Measurements from ENCODE around the gene DLGAP4. TPM values are rescaled to one million over a fixed set of nuclear protein-coding genes. Genes with fewer than 3 reads are reported as not detected.

DLGAP4 gene
- total RNA-seq, 5 donors from 2014 or later (not counting 1 experiment from before 2014, with no cell fraction given): 36.4 to 54.4 (median 43.9) TPM

DNA sequence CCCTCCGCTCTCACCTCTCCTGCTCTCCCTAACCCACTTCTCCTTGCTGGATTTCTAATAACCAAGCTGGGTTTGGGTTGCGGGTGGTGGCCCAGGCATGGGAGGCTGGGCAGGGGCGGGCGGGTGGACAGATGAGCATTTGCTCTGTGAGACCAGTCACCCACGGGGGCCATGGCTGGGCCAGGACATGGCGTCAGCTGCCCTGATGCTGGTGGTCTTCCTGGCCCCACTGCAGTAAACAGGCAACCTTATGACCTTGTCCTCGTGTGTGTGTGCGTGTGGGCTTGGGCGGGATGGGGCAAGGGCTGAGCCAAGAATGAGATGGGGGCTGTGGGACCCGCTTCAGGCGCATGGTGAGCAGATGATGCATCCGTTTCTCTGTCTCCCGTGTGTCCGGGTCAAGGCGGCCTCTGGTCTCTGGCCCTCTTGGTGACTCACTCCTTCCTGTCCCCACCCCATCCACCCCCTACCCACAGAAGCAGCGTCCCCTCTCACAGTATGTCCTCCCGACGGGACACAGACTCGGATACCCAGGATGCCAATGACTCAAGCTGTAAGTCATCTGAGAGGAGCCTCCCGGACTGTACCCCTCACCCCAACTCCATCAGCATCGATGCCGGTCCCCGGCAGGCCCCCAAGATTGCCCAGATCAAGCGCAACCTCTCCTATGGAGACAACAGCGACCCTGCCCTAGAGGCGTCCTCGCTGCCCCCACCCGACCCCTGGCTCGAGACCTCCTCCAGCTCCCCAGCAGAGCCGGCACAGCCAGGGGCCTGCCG is 193.8 kb downstream of the DLGAP4 start:
- Histone ChIP-seq H3K9me3 (no peaks in the 10 kb centered on the region), H3K27ac (ENCODE audit: low read length) (no peak overlapping the region), H3K4me1 (ENCODE audit: control insufficient read depth in 1 of 2, extremely low read depth in 1 of 2, insufficient read depth in 2 of 2, low read length in 2 of 2) (no peaks in the 10 kb centered on the region), H3K27me3 (replicated peaks in 1 of 2; ENCODE audit: control insufficient read depth in 2 of 2, extremely low read depth in 1 of 2, insufficient read depth in 2 of 2, low read length in 1 of 2) (no peaks in the 10 kb centered on the region), H3K36me3 (ENCODE audit: control insufficient read depth in 2 of 2, extremely low read depth in 1 of 2, insufficient read depth in 1 of 2, low read length in 1 of 2) (peaks cover 20 to 61% of the 10 kb centered on the region in 2 donors), H3K4me3 (ENCODE audit: control insufficient read depth in 1 of 2, extremely low read depth in 1 of 2, low read length in 1 of 2) (no peak overlapping the region)
- no peak for ATAC-seq (replicated peaks in 1 of 4)
- peaks cover 6 to 13% (median 8%) of the 10 kb centered on the region in 3 donors for H3K4me1 Mint-ChIP-seq
- H3K27ac Mint-ChIP-seq: no peak overlapping the region
- POLR2A ChIA-PET: interaction anchor here in 1 of 2 donors (0.6 to 0.7 kb wide), 2 partner anchors 9 to 10 kb away, joined by 4 read pairs; no protein-coding TSS in a partner anchor
- H3K9me3 Mint-ChIP-seq: no peaks in the 10 kb centered on the region
- peaks cover 30% of the 10 kb centered on the region for H3K36me3 Mint-ChIP-seq
- H3K4me3 Mint-ChIP-seq: no peak overlapping the region
- no peaks in the 10 kb centered on the region for H3K27me3 Mint-ChIP-seq
- CTCF ChIA-PET: no interaction called here
- 91% methylated on average over 27 of the region's 31 CpGs for whole genome bisulfite sequencing (ENCODE audit: insufficient coverage)
- DNase-seq: no peak

- ChIA-PET CTCF (interaction anchor here in 1 of 2 donors (0.6 kb wide), 1 partner anchor 103 kb away, joined by 9 read pairs; no protein-coding TSS in a partner anchor), POLR2A (interaction anchor here in 1 of 2 donors (0.7 kb wide), 1 partner anchor 70 kb away, joined by 7 read pairs; no protein-coding TSS in a partner anchor)
- no peak overlapping the region for H3K4me3 ChIP-seq (ENCODE audit: control insufficient read depth in 1 of 2, extremely low read depth in 1 of 2, low read length in 1 of 2)
- ATAC-seq (replicated peaks in 1 of 4) (peak in 1 of 4 experiments; percentile 53), DNase-seq (peak in 1 of 35 experiments; percentile 18)
- Mint-ChIP-seq H3K4me3 (no peak overlapping the region), H3K4me1 (peaks cover 7 to 15% (median 15%) of the 10 kb centered on the region in 3 donors), H3K27ac (peak overlapping the region; percentile 31 to 61), H3K9me3 (no peaks in the 10 kb centered on the region), H3K36me3 (peaks cover 30% of the 10 kb centered on the region), H3K27me3 (no peaks in the 10 kb centered on the region)
- no peaks in the 10 kb centered on the region for H3K4me1 ChIP-seq (ENCODE audit: control insufficient read depth in 1 of 2, extremely low read depth in 1 of 2, insufficient read depth in 2 of 2, low read length in 2 of 2)
- H3K27me3 ChIP-seq (replicated peaks in 1 of 2; ENCODE audit: control insufficient read depth in 2 of 2, extremely low read depth in 1 of 2, insufficient read depth in 2 of 2, low read length in 1 of 2): no peaks in the 10 kb centered on the region
- H3K9me3 ChIP-seq: no peaks in the 10 kb centered on the region
- peaks cover 20 to 58% of the 10 kb centered on the region in 2 donors for H3K36me3 ChIP-seq (ENCODE audit: control insufficient read depth in 2 of 2, extremely low read depth in 1 of 2, insufficient read depth in 1 of 2, low read length in 1 of 2)
- WGBS (ENCODE audit: insufficient coverage): no CpG with 5 or more reads among the region's 3 CpGs
- H3K27ac ChIP-seq (ENCODE audit: low read length): no peak overlapping the region
Observed at GRCh38 chr20:36501367-36502006, 195.3 kb downstream of the DLGAP4 start.

- H3K4me3 ChIP-seq (ENCODE audit: control insufficient read depth in 1 of 2, extremely low read depth in 1 of 2, low read length in 1 of 2): no peak overlapping the region
- no peaks in the 10 kb centered on the region for H3K27me3 ChIP-seq (replicated peaks in 1 of 2; ENCODE audit: control insufficient read depth in 2 of 2, extremely low read depth in 1 of 2, insufficient read depth in 2 of 2, low read length in 1 of 2)
- no peak overlapping the region for H3K27ac Mint-ChIP-seq
- no peak overlapping the region for H3K27ac ChIP-seq (ENCODE audit: low read length)
- H3K27me3 Mint-ChIP-seq: no peaks in the 10 kb centered on the region
- no peaks in the 10 kb centered on the region for H3K9me3 ChIP-seq
- no peak for DNase-seq
- H3K4me1 ChIP-seq (ENCODE audit: control insufficient read depth in 1 of 2, extremely low read depth in 1 of 2, insufficient read depth in 2 of 2, low read length in 2 of 2): no peaks in the 10 kb centered on the region
- ChIA-PET POLR2A (no interaction called here), CTCF (no interaction called here)
- H3K36me3 Mint-ChIP-seq: peaks cover 31% of the 10 kb centered on the region
- ATAC-seq (replicated peaks in 1 of 4): no peak
- H3K4me1 Mint-ChIP-seq: peaks cover 8 to 19% (median 15%) of the 10 kb centered on the region in 3 donors
- no CpG with 5 or more reads among the region's 4 CpGs for WGBS (ENCODE audit: insufficient coverage)
- H3K36me3 ChIP-seq (ENCODE audit: control insufficient read depth in 2 of 2, extremely low read depth in 1 of 2, insufficient read depth in 1 of 2, low read length in 1 of 2): peaks cover 6 to 41% of the 10 kb centered on the region in 2 donors
- no peaks in the 10 kb centered on the region for H3K9me3 Mint-ChIP-seq
- H3K4me3 Mint-ChIP-seq: no peak overlapping the region
Observed at GRCh38 chr20:36504295-36504694, 198.2 kb downstream of the DLGAP4 start.

- Mint-ChIP-seq H3K4me3 (no peak overlapping the region), H3K27me3 (no peaks in the 10 kb centered on the region), H3K27ac (no peak overlapping the region), H3K9me3 (no peaks in the 10 kb centered on the region), H3K4me1 (peaks cover 8 to 16% (median 15%) of the 10 kb centered on the region in 3 donors), H3K36me3 (peaks cover 20% of the 10 kb centered on the region)
- H3K9me3 ChIP-seq: no peaks in the 10 kb centered on the region
- ChIA-PET CTCF (interaction anchor here in 1 of 2 donors (1.0 to 1.1 kb wide), 2 partner anchors 100 to 249 kb away, joined by 4 to 10 read pairs; partner anchors contain the start of gene RAB5IF), POLR2A (interaction anchor here in 1 of 2 donors (0.5 kb wide), 1 partner anchor 15 kb away, joined by 3 read pairs; no protein-coding TSS in a partner anchor)
- H3K27me3 ChIP-seq (replicated peaks in 1 of 2; ENCODE audit: control insufficient read depth in 2 of 2, extremely low read depth in 1 of 2, insufficient read depth in 2 of 2, low read length in 1 of 2): no peaks in the 10 kb centered on the region
- H3K4me1 ChIP-seq (ENCODE audit: control insufficient read depth in 1 of 2, extremely low read depth in 1 of 2, insufficient read depth in 2 of 2, low read length in 2 of 2): no peaks in the 10 kb centered on the region
- peak in 5 of 35 experiments; percentile 5 to 49 (median 10) for DNase-seq
- ATAC-seq (replicated peaks in 1 of 4): peak; percentile 43 to 86 (median 50)
- peaks cover 3 to 27% of the 10 kb centered on the region in 2 donors for H3K36me3 ChIP-seq (ENCODE audit: control insufficient read depth in 2 of 2, extremely low read depth in 1 of 2, insufficient read depth in 1 of 2, low read length in 1 of 2)
- WGBS (ENCODE audit: insufficient coverage): no CpG with 5 or more reads among the region's 1 CpG
- no peak overlapping the region for H3K27ac ChIP-seq (ENCODE audit: low read length)
- H3K4me3 ChIP-seq (ENCODE audit: control insufficient read depth in 1 of 2, extremely low read depth in 1 of 2, low read length in 1 of 2): no peak overlapping the region
Observed at GRCh38 chr20:36506253-36506652, 200.1 kb downstream of the DLGAP4 start.

DNA sequence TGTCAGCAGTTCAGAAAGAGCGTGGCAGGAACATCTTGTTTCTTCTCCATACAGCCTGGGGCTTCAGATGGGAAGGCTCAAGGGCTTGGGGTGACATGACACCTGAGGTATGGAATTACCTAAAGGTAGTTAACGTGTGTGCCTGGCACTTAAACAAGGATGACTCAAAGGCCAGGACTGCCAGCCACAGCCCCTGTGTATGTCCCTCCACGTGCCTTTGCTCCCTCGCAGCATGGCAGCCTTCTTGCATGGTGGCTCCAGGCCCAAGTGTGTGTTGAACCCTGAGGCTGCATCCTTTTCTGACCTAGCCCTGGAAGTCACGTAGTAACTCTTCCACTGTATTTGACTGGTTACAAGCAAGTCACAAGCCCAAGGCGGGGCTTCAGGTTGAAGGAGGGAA is 201.6 kb downstream of the DLGAP4 start:
- Histone ChIP-seq H3K36me3 (ENCODE audit: control insufficient read depth in 2 of 2, extremely low read depth in 1 of 2, insufficient read depth in 1 of 2, low read length in 1 of 2) (peaks cover 3 to 27% of the 10 kb centered on the region in 2 donors), H3K27ac (ENCODE audit: low read length) (no peak overlapping the region), H3K27me3 (replicated peaks in 1 of 2; ENCODE audit: control insufficient read depth in 2 of 2, extremely low read depth in 1 of 2, insufficient read depth in 2 of 2, low read length in 1 of 2) (no peaks in the 10 kb centered on the region), H3K9me3 (no peaks in the 10 kb centered on the region), H3K4me1 (ENCODE audit: control insufficient read depth in 1 of 2, extremely low read depth in 1 of 2, insufficient read depth in 2 of 2, low read length in 2 of 2) (no peaks in the 10 kb centered on the region), H3K4me3 (ENCODE audit: control insufficient read depth in 1 of 2, extremely low read depth in 1 of 2, low read length in 1 of 2) (no peak overlapping the region)
- no peaks in the 10 kb centered on the region for H3K9me3 Mint-ChIP-seq
- WGBS (ENCODE audit: insufficient coverage): 100% methylated on average over 3 of the region's 6 CpGs
- no peak overlapping the region for H3K4me3 Mint-ChIP-seq
- no peak for DNase-seq
- POLR2A ChIA-PET: no interaction called here
- no peak overlapping the region for H3K27ac Mint-ChIP-seq
- no peak for ATAC-seq (replicated peaks in 1 of 4)
- H3K36me3 Mint-ChIP-seq: peaks cover 26% of the 10 kb centered on the region
- CTCF ChIA-PET: no interaction called here
- H3K27me3 Mint-ChIP-seq: no peaks in the 10 kb centered on the region
- peaks cover 9 to 13% (median 10%) of the 10 kb centered on the region in 3 donors for H3K4me1 Mint-ChIP-seq

GRCh38 chr20:36519012-36519719 is 213.0 kb downstream of the DLGAP4 start:
- Histone ChIP-seq H3K4me3 (ENCODE audit: control insufficient read depth in 1 of 2, extremely low read depth in 1 of 2, low read length in 1 of 2) (no peak overlapping the region), H3K27me3 (replicated peaks in 1 of 2; ENCODE audit: control insufficient read depth in 2 of 2, extremely low read depth in 1 of 2, insufficient read depth in 2 of 2, low read length in 1 of 2) (no peaks in the 10 kb centered on the region), H3K36me3 (ENCODE audit: control insufficient read depth in 2 of 2, extremely low read depth in 1 of 2, insufficient read depth in 1 of 2, low read length in 1 of 2) (peaks cover 15 to 20% of the 10 kb centered on the region in 2 donors), H3K27ac (ENCODE audit: low read length) (no peak overlapping the region), H3K9me3 (no peaks in the 10 kb centered on the region), H3K4me1 (ENCODE audit: control insufficient read depth in 1 of 2, extremely low read depth in 1 of 2, insufficient read depth in 2 of 2, low read length in 2 of 2) (no peaks in the 10 kb centered on the region)
- H3K9me3 Mint-ChIP-seq: no peaks in the 10 kb centered on the region
- H3K4me3 Mint-ChIP-seq: no peak overlapping the region
- peak overlapping the region in 1 of 2 donors; percentile 24 for H3K27ac Mint-ChIP-seq
- 98% methylated on average over 7 of the region's 17 CpGs for WGBS (ENCODE audit: insufficient coverage)
- peaks cover 31% of the 10 kb centered on the region for H3K36me3 Mint-ChIP-seq
- ATAC-seq (replicated peaks in 1 of 4): no peak
- ChIA-PET POLR2A (interaction anchor here in 1 of 2 donors (0.5 kb wide), 1 partner anchor 349 kb away, joined by 4 read pairs; no protein-coding TSS in a partner anchor), CTCF (no interaction called here)
- no peaks in the 10 kb centered on the region for H3K4me1 Mint-ChIP-seq
- no peak for DNase-seq
- no peaks in the 10 kb centered on the region for H3K27me3 Mint-ChIP-seq
